Adrenal gland (tissue), 12 donors: Measurements from ENCODE around the gene ENOX1. TPM values are rescaled to one million over a fixed set of nuclear protein-coding genes. Genes with fewer than 3 reads are reported as not detected.

Experiments
- DNase-seq, 7 donors: peaks; one replicate each; pipeline ENCODE4 v3.0.0-alpha.2; 2019 to 2020
- H3K27ac ChIP-seq, 5 donors: fragments of 200-600 bp; sonication (generic) in 4 of 5; 1 replicate in 3 of 5; 2 replicates in 2 of 5; pipeline versions ENCODE4 v1.5.1 to v1.8.0; 2016 to 2020; ENCODE audit warnings: mild to moderate bottlenecking in 1 of 5
- H3K27me3 ChIP-seq: fragments of 200-600 bp; 2 replicates; pipeline ENCODE4 v1.8.0; 2021
- H3K36me3 ChIP-seq, 2 donors: fragments of 200-600 bp; replicated peaks in 1 of 2; 1 replicate in 1 of 2; 2 replicates in 1 of 2; pipeline versions ENCODE4 v1.5.1 to v1.8.0; 2018 to 2022
- H3K4me1 ChIP-seq, 2 donors: fragments of 200-600 bp; replicated peaks in 1 of 2; 1 replicate in 1 of 2; 2 replicates in 1 of 2; pipeline versions ENCODE4 v1.5.1 to v1.8.0; 2018 to 2021
- H3K4me3 ChIP-seq, 4 donors: fragments of 200-600 bp; sonication (generic) in 3 of 4; one replicate each; pipeline ENCODE4 v1.5.1; 2016 to 2018
- H3K9me3 ChIP-seq, 3 donors: fragments of 200-600 bp; sonication (generic) in 1 of 3; replicated peaks in 1 of 3; 1 replicate in 2 of 3; 2 replicates in 1 of 3; pipeline versions ENCODE4 v1.5.1 to v1.8.0; 2016 to 2021
- POLR2A ChIP-seq, 2 donors: fragments of 450-650 bp; IDR thresholded peaks; one replicate each; pipeline ENCODE4 v1.6.1; 2017; ENCODE audit warnings: antibody characterized with exemption in 2 of 2, mild to moderate bottlenecking in 2 of 2, moderate library complexity in 1 of 2
- WGBS, 4 donors: extraction: QIAGEN DNeasy Blood & Tissue Kit in 2 of 4; methylation state at CpG; one replicate each; pipeline versions ENCODE4 v1.1.5 to v1.1.7; 2013 to 2017; 5-methylcytosine and 5-hydroxymethylcytosine counted together
- intact Hi-C, 2 donors: fragments of 100-400 bp; cut with DNase I; formaldehyde crosslinking; loops; one replicate each; pipeline versions ENCODE4 v1.14.1 to v1.15.0; 2022 to 2023
- polyA plus RNA-seq, 3 donors: library from polyadenylated mRNA; stranded (reverse); fragments of 200-250 nt in 2 of 3; fragments of 350-450 nt in 1 of 3; fragmentation: Illumina TruSeq in 1 of 3; extraction: RNeasy Lipid Tissue Mini Kit (QIAGEN cat#74804) in 1 of 3; gene quantifications; one replicate each; pipeline ENCODE4 v1.2.3, GENCODE V29; 2013 to 2014
- total RNA-seq, 9 donors: library from RNA; depleted of rRNA in 4 of 9; stranded (reverse); fragments of >200 nt in 4 of 9; fragments of 120-200 nt in 1 of 9; fragmentation: NEBNext Ultra II Directional in 1 of 9; extraction: Animal tissue kit (Norgen Biotek cat#: 25700) in 1 of 9; gene quantifications; one replicate each; pipeline versions ENCODE4 v1.1.0 to v1.2.4, GENCODE V29; 2013 to 2023
- TF ChIP-seq, protein P1 (sequence below), 6 experiments: fragments of 450-650 bp in 4 of 6; fragments of 200-600 bp in 2 of 6; sonication (generic) in 1 of 6; IDR thresholded peaks; 1 replicate in 5 of 6; 2 replicates in 1 of 6; pipeline versions ENCODE4 v1.5.1 to v1.8.0; 2016 to 2021; ENCODE audit warnings: antibody characterized with exemption in 6 of 6, mild to moderate bottlenecking in 2 of 6, moderate library complexity in 1 of 6
- donor health status: healthy with polysubstance abuse.
- donor health status: Bipolar disorder and iron deficiency.
- donor health status: DM: yes; HTN: yes; CAD: no.
- donor health status: DM: no; HTN: no; CAD: no.
- donor health status: DM: no; HTN: no; CAD: no.
- donor health status: DM: yes; HTN: yes; CAD: no.

ENOX1 gene
- total and polyA plus RNA-seq, 12 donors: 0.25 to 5.8 (median 1.6) TPM

DNA sequence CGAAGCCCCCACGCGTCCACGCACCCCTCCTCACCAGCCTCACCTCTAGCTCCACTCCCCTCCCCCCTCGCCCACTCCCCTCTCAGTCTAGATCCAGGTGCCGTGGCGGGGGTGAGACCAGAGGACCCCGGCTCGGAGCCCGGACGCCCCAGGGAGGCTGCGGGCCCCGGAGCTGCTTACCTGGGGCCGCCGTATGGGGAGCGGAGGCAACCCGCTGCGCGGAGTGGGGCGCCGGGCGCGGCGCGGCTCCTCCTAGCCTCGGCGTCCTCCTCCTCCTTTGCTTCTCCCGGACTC is 353 bp downstream of the ENOX1 start:
- H3K4me3 ChIP-seq: peak overlapping the region in 3 of 4 donors; percentile 45 to 67 (median 61)
- intact Hi-C loops: no loop called here
- peaks cover 14 to 26% of the 10 kb centered on the region in 2 donors for H3K4me1 ChIP-seq
- H3K27me3 ChIP-seq: peaks cover 6% of the 10 kb centered on the region
- TF ChIP-seq POLR2A (IDR thresholded peaks at IDR 0.05): no peak
- TF ChIP-seq, protein P1, sequence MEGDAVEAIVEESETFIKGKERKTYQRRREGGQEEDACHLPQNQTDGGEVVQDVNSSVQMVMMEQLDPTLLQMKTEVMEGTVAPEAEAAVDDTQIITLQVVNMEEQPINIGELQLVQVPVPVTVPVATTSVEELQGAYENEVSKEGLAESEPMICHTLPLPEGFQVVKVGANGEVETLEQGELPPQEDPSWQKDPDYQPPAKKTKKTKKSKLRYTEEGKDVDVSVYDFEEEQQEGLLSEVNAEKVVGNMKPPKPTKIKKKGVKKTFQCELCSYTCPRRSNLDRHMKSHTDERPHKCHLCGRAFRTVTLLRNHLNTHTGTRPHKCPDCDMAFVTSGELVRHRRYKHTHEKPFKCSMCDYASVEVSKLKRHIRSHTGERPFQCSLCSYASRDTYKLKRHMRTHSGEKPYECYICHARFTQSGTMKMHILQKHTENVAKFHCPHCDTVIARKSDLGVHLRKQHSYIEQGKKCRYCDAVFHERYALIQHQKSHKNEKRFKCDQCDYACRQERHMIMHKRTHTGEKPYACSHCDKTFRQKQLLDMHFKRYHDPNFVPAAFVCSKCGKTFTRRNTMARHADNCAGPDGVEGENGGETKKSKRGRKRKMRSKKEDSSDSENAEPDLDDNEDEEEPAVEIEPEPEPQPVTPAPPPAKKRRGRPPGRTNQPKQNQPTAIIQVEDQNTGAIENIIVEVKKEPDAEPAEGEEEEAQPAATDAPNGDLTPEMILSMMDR (IDR thresholded peaks at IDR 0.05): no peak
- 0 to 1% (median 0%) methylated on average over 4 to 28 of the region's 28 CpGs for WGBS, 4 donors
- no peaks in the 10 kb centered on the region for H3K9me3 ChIP-seq
- H3K27ac ChIP-seq: peak overlapping the region in 2 of 5 donors; percentile 51 to 58
- H3K36me3 ChIP-seq: no peaks in the 10 kb centered on the region
- peak in 2 of 7 donors; percentile 22 to 27 for DNase-seq

DNA sequence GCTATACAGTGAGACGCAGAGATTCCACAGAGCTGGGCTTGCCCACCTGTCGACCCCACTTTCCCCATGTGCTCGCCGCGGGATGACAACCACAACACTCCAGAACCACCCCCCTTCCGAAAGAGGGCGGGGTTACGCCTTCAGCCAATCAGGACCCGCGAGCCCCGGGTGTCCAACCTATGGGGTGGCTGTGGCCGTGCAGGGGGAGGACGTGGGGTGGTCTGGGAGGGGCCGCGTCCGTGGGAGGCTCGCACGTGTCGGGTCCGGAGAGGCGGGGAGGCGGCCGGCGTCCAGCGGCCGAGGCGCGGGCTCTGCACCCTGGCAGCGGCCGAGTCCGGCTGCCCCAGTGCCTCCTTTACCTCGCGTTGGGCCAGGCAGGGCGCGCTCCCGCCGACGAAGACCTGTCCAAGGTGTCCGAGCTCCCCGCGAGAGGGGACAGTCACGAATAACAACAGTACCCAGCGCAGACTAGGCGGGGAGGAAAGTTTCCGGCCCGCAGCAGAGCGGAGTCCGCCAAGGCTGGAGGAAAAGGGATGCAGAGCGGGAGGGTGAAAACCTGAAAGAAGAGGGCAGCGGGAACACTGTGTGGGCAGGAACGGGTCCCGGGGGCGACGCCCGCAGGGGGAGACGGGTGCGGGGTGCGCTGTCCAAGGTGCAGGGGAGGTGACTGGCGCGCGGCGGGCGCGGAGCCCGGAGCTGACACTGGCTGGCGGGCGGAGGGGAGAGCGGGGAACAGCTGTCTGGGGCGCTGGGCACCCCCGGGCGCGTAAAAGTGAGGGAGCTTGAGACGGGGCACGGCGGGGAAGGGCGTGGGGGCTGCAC is 911 bp downstream of the ENOX1 start:
- WGBS, 4 donors: 0 to 1% (median 1%) methylated on average over 27 to 76 of the region's 76 CpGs
- peak; percentile 58 to 91 (median 73) for DNase-seq
- Histone ChIP-seq H3K36me3 (no peaks in the 10 kb centered on the region), H3K4me3 (peak overlapping the region in 2 of 4 donors; percentile 61 to 67), H3K9me3 (no peaks in the 10 kb centered on the region), H3K27ac (peak overlapping the region in 2 of 5 donors; percentile 51 to 58), H3K4me1 (peaks cover 14 to 26% of the 10 kb centered on the region in 2 donors), H3K27me3 (peaks cover 6% of the 10 kb centered on the region)
- TF ChIP-seq, protein P1 (IDR thresholded peaks at IDR 0.05): no peak
- no peak for TF ChIP-seq POLR2A (IDR thresholded peaks at IDR 0.05)
- intact Hi-C loops: no loop called here

DNA sequence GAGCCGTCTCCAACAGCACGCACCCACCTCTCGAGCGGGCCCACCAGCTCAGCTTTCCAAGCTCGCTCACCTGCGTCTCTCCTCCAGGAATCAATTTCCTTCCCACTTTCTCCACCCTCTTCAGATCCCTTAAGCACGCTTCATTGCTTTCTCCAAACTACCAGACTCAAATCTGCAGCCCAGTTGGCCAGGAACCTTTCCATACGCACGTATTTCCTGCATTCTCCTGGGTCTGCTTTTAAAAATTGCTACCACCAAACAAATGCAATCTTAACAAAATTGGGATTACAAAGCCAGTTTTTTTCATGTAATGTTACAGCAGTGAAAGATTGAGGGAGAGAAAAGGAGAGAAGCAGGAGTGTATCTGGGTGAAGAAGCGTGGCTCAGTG is 1.5 kb downstream of the ENOX1 start:
- TF ChIP-seq, protein P1 (IDR thresholded peaks at IDR 0.05): no peak
- TF ChIP-seq POLR2A (IDR thresholded peaks at IDR 0.05): no peak
- Histone ChIP-seq H3K27me3 (peaks cover 6% of the 10 kb centered on the region), H3K4me3 (peak overlapping the region in 1 of 4 donors; percentile 67), H3K9me3 (no peaks in the 10 kb centered on the region), H3K36me3 (no peaks in the 10 kb centered on the region), H3K4me1 (peaks cover 14 to 26% of the 10 kb centered on the region in 2 donors), H3K27ac (peak overlapping the region in 1 of 5 donors; percentile 51)
- no peak for DNase-seq
- WGBS, 4 donors: 38 to 45% (median 40%) methylated on average over 10 of the region's 10 CpGs
- intact Hi-C loops: no loop called here

DNA sequence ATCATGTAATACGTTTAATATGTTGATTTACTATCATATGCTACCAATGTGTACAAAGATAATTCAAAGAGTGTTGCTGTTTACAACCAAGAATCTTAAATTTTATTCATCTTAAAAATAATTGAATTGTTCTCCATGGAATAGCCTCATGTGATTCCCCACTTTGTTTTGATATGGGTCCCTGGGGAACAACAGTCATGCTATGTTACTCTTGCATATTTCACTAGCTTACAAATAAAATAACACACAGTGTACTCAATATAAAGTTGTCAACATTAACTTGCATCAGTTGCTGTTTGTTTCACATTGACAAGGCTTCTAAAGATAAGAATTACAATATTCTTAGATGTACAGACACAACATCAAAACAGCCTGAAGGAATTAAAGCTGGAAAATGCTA is 2.3 kb downstream of the ENOX1 start:
- TF ChIP-seq POLR2A (IDR thresholded peaks at IDR 0.05): no peak
- TF ChIP-seq, protein P1 (IDR thresholded peaks at IDR 0.05): no peak
- no peak for DNase-seq
- peaks cover 6% of the 10 kb centered on the region for H3K27me3 ChIP-seq
- intact Hi-C loops: no loop called here
- peaks cover 14 to 26% of the 10 kb centered on the region in 2 donors for H3K4me1 ChIP-seq
- WGBS, 4 donors: 60 to 69% (median 64%) methylated on average over 1 of the region's 1 CpG
- no peak overlapping the region for H3K4me3 ChIP-seq
- no peaks in the 10 kb centered on the region for H3K36me3 ChIP-seq
- no peak overlapping the region for H3K27ac ChIP-seq
- H3K9me3 ChIP-seq: no peaks in the 10 kb centered on the region
